IMR-90 (cell line): ENCODE data around the gene AGPAT3. TPM values are rescaled to one million over a fixed set of nuclear protein-coding genes. Genes with fewer than 3 reads are reported as not detected.

Experiments used
- ATAC-seq: fragments of 200-7000 bp; cut with Tn5 transposase; 2 replicates; pipeline ENCODE4 v1.9.1; 2020; ENCODE audit warnings: low read depth, mild to moderate bottlenecking, moderate library complexity
- BruUV-seq: library from RNA; stranded (reverse); fragments of 400-500 nt; replicated peaks from 2 replicates; lab custom pipeline; 2021; lab: Mats Ljungman, UMichigan
- CTCF ChIA-PET: fragments of 300-600 bp; formaldehyde crosslinking; extraction: SDS; loops from one replicate; lab custom pipeline; 2021; ENCODE audit warnings: antibody characterized with exemption; lab: Yijun Ruan, JAX
- POLR2A ChIA-PET: fragments of 300-600 bp; sonication (Branson Sonifier 250); formaldehyde crosslinking; loops from one replicate; lab custom pipeline; 2022; ENCODE audit warnings: antibody characterized with exemption; ENCODE audit not compliant: unreplicated experiment; lab: Charles Lee
- DNase-seq: peaks from one replicate; pipeline ENCODE4 v3.0.0; 2013
- H2AFZ ChIP-seq: replicated peaks from 2 replicates; pipeline ENCODE3; 2013; ENCODE audit warnings: low read length, mild to moderate bottlenecking; ENCODE audit not compliant: poor library complexity
- H2AK5ac ChIP-seq: 2 replicates; pipeline ENCODE4 v1.6.1; 2013; ENCODE audit warnings: low read depth, low read length, inconsistent platforms
- H2AK9ac ChIP-seq: replicated peaks from 2 replicates; pipeline ENCODE3; 2013; ENCODE audit warnings: mild to moderate bottlenecking, low read depth, low read length, moderate library complexity; ENCODE audit not compliant: poor library complexity
- H2BK120ac ChIP-seq: 2 replicates; pipeline ENCODE4 v1.6.1; 2013; ENCODE audit warnings: low read depth, low read length, inconsistent platforms
- H2BK15ac ChIP-seq: 3 replicates; pipeline ENCODE4 v1.6.1; 2013; ENCODE audit warnings: low read depth, low read length, inconsistent platforms
- H2BK20ac ChIP-seq: 2 replicates; pipeline ENCODE4 v1.6.1; 2013; ENCODE audit warnings: low read depth, mild to moderate bottlenecking, inconsistent platforms, low read length, moderate library complexity
- H2BK5ac ChIP-seq: 2 replicates; pipeline ENCODE4 v1.6.1; 2013; ENCODE audit warnings: mild to moderate bottlenecking, low read depth, low read length, inconsistent platforms; ENCODE audit not compliant: poor library complexity, severe bottlenecking
- H3K14ac ChIP-seq: replicated peaks from 2 replicates; pipeline ENCODE4 v1.6.1; 2013; ENCODE audit warnings: low read depth, low read length, inconsistent platforms
- H3K18ac ChIP-seq: 2 replicates; pipeline ENCODE4 v1.6.1; 2013; ENCODE audit warnings: low read depth, low read length, control low read depth
- H3K23ac ChIP-seq: 2 replicates; pipeline ENCODE4 v1.6.1; 2013; ENCODE audit warnings: low read depth, low read length, inconsistent platforms
- H3K27ac ChIP-seq: 2 replicates; pipeline ENCODE4 v1.5.1; 2013; ENCODE audit warnings: mild to moderate bottlenecking, control low read depth, low read length; ENCODE audit not compliant: insufficient read depth
- H3K27me3 ChIP-seq: 2 replicates; pipeline ENCODE4 v1.6.1; 2013; ENCODE audit warnings: low read length; ENCODE audit not compliant: control insufficient read depth, insufficient read depth
- H3K36me3 ChIP-seq: 2 replicates; pipeline ENCODE4 v1.6.1; 2013; ENCODE audit warnings: low read length, mixed read lengths; ENCODE audit not compliant: control insufficient read depth, insufficient read depth
- H3K4ac ChIP-seq: 2 replicates; pipeline ENCODE4 v1.6.1; 2013; ENCODE audit warnings: low read depth, low read length, inconsistent platforms
- H3K4me1 ChIP-seq: 2 replicates; pipeline ENCODE4 v1.6.1; 2013; ENCODE audit warnings: low read length, mixed read lengths; ENCODE audit not compliant: control insufficient read depth, insufficient read depth
- H3K4me2 ChIP-seq: 2 replicates; pipeline ENCODE4 v1.6.1; 2013; ENCODE audit warnings: low read depth, mild to moderate bottlenecking, control low read depth, low read length, moderate library complexity
- H3K4me3 ChIP-seq: 2 replicates; pipeline ENCODE4 v1.5.1; 2013; ENCODE audit warnings: low read depth, mild to moderate bottlenecking, control low read depth, low read length, moderate library complexity; ENCODE audit not compliant: insufficient read depth
- H3K56ac ChIP-seq: 2 replicates; pipeline ENCODE4 v1.6.1; 2013; ENCODE audit warnings: low read length, inconsistent platforms; ENCODE audit not compliant: insufficient read depth; ENCODE audit errors: extremely low read depth
- H3K79me1 ChIP-seq, 2 experiments: 2 replicates each; pipeline ENCODE4 v1.6.1; 2013; ENCODE audit warnings: low read length in 2 of 2, inconsistent platforms in 1 of 2, low read depth in 1 of 2
- H3K9ac ChIP-seq: 2 replicates; pipeline ENCODE4 v1.6.1; 2013; ENCODE audit warnings: low read depth, low read length, control low read depth
- H3K9me1 ChIP-seq: 2 replicates; pipeline ENCODE4 v1.6.1; 2013; ENCODE audit warnings: low read length, inconsistent platforms; ENCODE audit not compliant: insufficient read depth
- H3K9me3 ChIP-seq: 2 replicates; pipeline ENCODE4 v1.6.1; 2013; ENCODE audit warnings: low read length; ENCODE audit not compliant: control insufficient read depth, insufficient read depth
- H4K20me1 ChIP-seq: 2 replicates; pipeline ENCODE4 v1.6.1; 2013; ENCODE audit warnings: low read length, inconsistent platforms; ENCODE audit not compliant: insufficient read depth
- H4K5ac ChIP-seq: 2 replicates; pipeline ENCODE4 v1.6.1; 2013; ENCODE audit warnings: mild to moderate bottlenecking, low read depth, low read length, control low read depth
- H4K8ac ChIP-seq, 2 experiments: 2 replicates each; pipeline ENCODE4 v1.6.1; 2013; ENCODE audit warnings: low read depth in 2 of 2, low read length in 2 of 2, control low read depth in 1 of 2, inconsistent platforms in 1 of 2
- H4K91ac ChIP-seq: 2 replicates; pipeline ENCODE4 v1.6.1; 2013; ENCODE audit warnings: low read depth, low read length, inconsistent platforms; ENCODE audit not compliant: insufficient read depth
- BHLHE40 ChIP-seq: fragments of 150-350 bp; IDR thresholded peaks from 2 replicates; pipeline ENCODE4 v1.6.1; 2016; ENCODE audit warnings: mild to moderate bottlenecking, low read depth, low read length
- CEBPB ChIP-seq: IDR thresholded peaks from 2 replicates; pipeline ENCODE4 v1.6.1; 2012; ENCODE audit warnings: low read depth, low read length, improper control_type of control experiment
- CHD1 ChIP-seq: IDR thresholded peaks from 2 replicates; pipeline ENCODE4 v1.6.1; 2012; ENCODE audit warnings: low read depth, low read length, improper control_type of control experiment
- CTCF ChIP-seq: conservative IDR thresholded peaks from 2 replicates; pipeline ENCODE4 v1.5.1; 2012; ENCODE audit warnings: mild to moderate bottlenecking, low read depth, low read length, improper control_type of control experiment
- ELK1 ChIP-seq: fragments of 150-350 bp; IDR thresholded peaks from 2 replicates; pipeline ENCODE4 v1.6.1; 2016; ENCODE audit warnings: low read depth, mild to moderate bottlenecking, low read length, moderate library complexity, borderline replicate concordance
- FOS ChIP-seq: fragments of 150-350 bp; IDR thresholded peaks from 2 replicates; pipeline ENCODE4 v1.6.1; 2016; ENCODE audit warnings: low read depth, low read length
- MAFK ChIP-seq: IDR thresholded peaks from 2 replicates; pipeline ENCODE4 v1.6.1; 2012; ENCODE audit warnings: low read depth, low read length, improper control_type of control experiment
- MAZ ChIP-seq: IDR thresholded peaks from 2 replicates; pipeline ENCODE4 v1.6.1; 2012; ENCODE audit warnings: low read depth, mild to moderate bottlenecking, low read length, improper control_type of control experiment, moderate library complexity, borderline replicate concordance
- MXI1 ChIP-seq: IDR thresholded peaks from 2 replicates; pipeline ENCODE4 v1.6.1; 2012; ENCODE audit warnings: low read depth, mild to moderate bottlenecking, low read length, moderate library complexity, borderline replicate concordance
- NFE2L2 ChIP-seq: fragments of 150-350 bp; IDR thresholded peaks from 2 replicates; pipeline ENCODE4 v1.6.1; 2016; ENCODE audit warnings: low read depth, mild to moderate bottlenecking, low read length
- POLR2A ChIP-seq: IDR thresholded peaks from 2 replicates; pipeline ENCODE4 v1.6.1; 2012; ENCODE audit warnings: mild to moderate bottlenecking, low read depth, low read length
- RAD21 ChIP-seq: IDR thresholded peaks from 2 replicates; pipeline ENCODE4 v1.6.1; 2012; ENCODE audit warnings: low read length, improper control_type of control experiment
- RCOR1 ChIP-seq: IDR thresholded peaks from 2 replicates; pipeline ENCODE4 v1.6.1; 2012; ENCODE audit warnings: mild to moderate bottlenecking, low read length, improper control_type of control experiment; ENCODE audit not compliant: insufficient replicate concordance
- RFX5 ChIP-seq: IDR thresholded peaks from 2 replicates; pipeline ENCODE4 v1.8.0; 2012; ENCODE audit warnings: low read depth, mild to moderate bottlenecking, low read length, moderate library complexity
- SMC3 ChIP-seq: fragments of 150-350 bp; IDR thresholded peaks from 2 replicates; pipeline ENCODE4 v1.6.1; 2016; ENCODE audit warnings: low read depth, mild to moderate bottlenecking, antibody characterized with exemption, low read length, moderate library complexity
- USF2 ChIP-seq: fragments of 150-350 bp; IDR thresholded peaks from 2 replicates; pipeline ENCODE4 v1.6.1; 2017; ENCODE audit warnings: mild to moderate bottlenecking, antibody characterized with exemption, low read length, low read depth
- WGBS, 2 experiments: methylation state at CpG; one replicate each; pipeline versions ENCODE4 v1.1.5 to v1.1.7; 2013; ENCODE audit warnings: missing lambda C conversion rate in 2 of 2; ENCODE audit not compliant: insufficient read length in 1 of 2; ENCODE audit errors: extremely low coverage in 2 of 2; 5-methylcytosine and 5-hydroxymethylcytosine counted together
- dilution Hi-C: fragments of 300-500 bp; cut with HindIII; formaldehyde crosslinking; loops from one replicate; pipeline ENCODE4 v1.14.3; 2018; ENCODE audit warnings: low sequenced_read_pairs; ENCODE audit not compliant: unreplicated experiment
- in situ Hi-C: fragments of 300-500 bp; cut with MboI; formaldehyde crosslinking; loops from 3 replicates; pipeline ENCODE4 v1.14.3; 2019; ENCODE audit warnings: low sequenced_read_pairs, inconsistent platforms, mixed read lengths
- intact Hi-C: fragments of 100-400 bp; cut with micrococcal nuclease; formaldehyde crosslinking; loops from 2 replicates; pipeline ENCODE4 v1.10.0; 2022
- polyA plus RNA-seq, 3 experiments: library from polyadenylated mRNA; depleted of rRNA; stranded (reverse); fragments of >200 nt; gene quantifications; 2 replicates each; pipeline ENCODE4 v1.2.3, GENCODE V29; 2012; ENCODE audit warnings: low replicate concordance in 1 of 3
- total RNA-seq: library from RNA; depleted of rRNA; stranded (reverse); fragments of >200 nt; gene quantifications from 2 replicates; pipeline ENCODE4 v1.2.3, GENCODE V29; 2012

The AGPAT3 gene
- total and polyA plus RNA-seq, 2 of the 4 experiments (the other 2 are of a cell fraction) = 27.1 to 38.7 TPM

- Histone ChIP-seq H3K23ac (no peak overlapping the region), H2AK9ac (no peak overlapping the region), H3K9me1 (peaks cover 7% of the 10 kb centered on the region), H3K56ac (no peak overlapping the region), H4K8ac (no peak overlapping the region), H3K79me1 (no peaks in the 10 kb centered on the region), H3K27ac (no peak overlapping the region), H3K18ac (no peak overlapping the region), H3K14ac (no peak overlapping the region), H2BK20ac (no peak overlapping the region), H3K4ac (no peak overlapping the region), H2AK5ac (no peak overlapping the region), H4K5ac (no peak overlapping the region), H2BK120ac (no peak overlapping the region), H3K9me3 (no peaks in the 10 kb centered on the region; the same call in 1 of the 2 replicates), H2BK5ac (no peak overlapping the region), H3K4me2 (no peak overlapping the region), H3K36me3 (no peaks in the 10 kb centered on the region), H4K91ac (no peak overlapping the region), H2AFZ (no peak overlapping the region), H4K20me1 (no peaks in the 10 kb centered on the region), H3K4me3 (no peak overlapping the region), H2BK15ac (no peak overlapping the region), H3K27me3 (peaks cover 2% of the 10 kb centered on the region; the same call in 1 of the 2 replicates), H3K9ac (no peak overlapping the region), H3K4me1 (peaks cover 7% of the 10 kb centered on the region)
- CTCF ChIA-PET = no interaction called here
- no peak for DNase-seq
- no peak for ATAC-seq
- in situ Hi-C loops (no loop called here), intact Hi-C loops (no loop called here), dilution Hi-C loops (no loop called here)
- no TSS peak for BruUV-seq
- TF ChIP-seq ELK1 (no peak), MAZ (no peak), MXI1 (no peak), CHD1 (no peak), CTCF (no peak), FOS (no peak), CEBPB (no peak), RAD21 (no peak), SMC3 (no peak), RFX5 (no peak), POLR2A (no peak), RCOR1 (no peak), BHLHE40 (no peak), NFE2L2 (no peak), MAFK (no peak), USF2 (no peak)
- 100% methylated on average over 1 of the region's 10 CpGs; no CpG with 5 or more reads in 1 of the 2 experiments for WGBS, 2 experiments
- POLR2A ChIA-PET = no interaction called here
These were observed 137.5 kb downstream of the AGPAT3 start for GRCh38 chr21:44002511-44002910.
